GM12878 (cell line): ENCODE data around the gene LGI4. TPM values are rescaled to one million over a fixed set of nuclear protein-coding genes. Genes with fewer than 3 reads are reported as not detected.

Source experiments
- ATAC-seq: fragments of 200-7000 bp; cut with Tn5 transposase; 3 replicates; pipeline ENCODE4 v1.9.1; 2020; ENCODE audit warnings: mild to moderate bottlenecking, moderate library complexity
- BruUV-seq: library from RNA; stranded (reverse); fragments of 400-500 nt; replicated peaks from 2 replicates; lab custom pipeline; 2021; lab: Mats Ljungman, UMichigan
- CTCF ChIA-PET: fragments of 300-600 bp; sonication (Branson Sonifier 250); formaldehyde crosslinking; extraction: SDS; loops from one replicate; lab custom pipeline; 2021; ENCODE audit warnings: inconsistent platforms; lab: Yijun Ruan, JAX
- POLR2A ChIA-PET: fragments of 350-600 bp; formaldehyde crosslinking; extraction: SDS; loops from one replicate; lab custom pipeline; 2021; ENCODE audit warnings: inconsistent platforms; lab: Charles Lee
- RAD21 ChIA-PET: fragments of 300-600 bp; sonication (Branson Sonifier 250); formaldehyde crosslinking; loops from one replicate; lab custom pipeline; 2023; ENCODE audit warnings: antibody characterized with exemption; ENCODE audit not compliant: unreplicated experiment; lab: Charles Lee
- SMC1A ChIA-PET: fragments of 300-600 bp; sonication (Branson Sonifier 250); formaldehyde crosslinking; loops from one replicate; lab custom pipeline; 2023; ENCODE audit not compliant: unreplicated experiment, uncharacterized antibody; lab: Charles Lee
- DNase-seq: peaks from one replicate; pipeline ENCODE4 v3.0.0-alpha.2; 2011; ENCODE audit warnings: low read depth, low spot score
- FAIRE-seq: peaks from 3 replicates; lab custom pipeline; 2011; peaks lifted over from hg19 to GRCh38; lab: Jason Lieb, UNC
- H2AFZ ChIP-seq: 2 replicates; pipeline ENCODE4 v1.6.0; 2011; ENCODE audit warnings: low read depth, low read length, control low read depth; ENCODE audit not compliant: control insufficient read depth
- H3K27ac ChIP-seq: 2 replicates; pipeline ENCODE4 v1.5.1; 2011; ENCODE audit warnings: control low read depth; ENCODE audit not compliant: control insufficient read depth, insufficient read depth
- H3K27me3 ChIP-seq, 2 experiments: replicated peaks in 1 of 2; 2 replicates each; pipeline versions ENCODE4 v1.6.0 to v1.6.1; 2011; ENCODE audit warnings: low read length in 1 of 2; ENCODE audit not compliant: control insufficient read depth in 2 of 2, insufficient read depth in 2 of 2
- H3K36me3 ChIP-seq, 2 experiments: 2 replicates each; pipeline ENCODE4 v1.5.1; 2011; ENCODE audit warnings: low read length in 1 of 2; ENCODE audit not compliant: control insufficient read depth in 2 of 2, insufficient read depth in 2 of 2
- H3K4me1 ChIP-seq: 2 replicates; pipeline ENCODE4 v1.6.1; 2011; ENCODE audit warnings: mild to moderate bottlenecking, low read length, moderate library complexity, mixed read lengths; ENCODE audit not compliant: control insufficient read depth, insufficient read depth
- H3K4me2 ChIP-seq: 2 replicates; pipeline ENCODE4 v1.6.0; 2011; ENCODE audit warnings: control low read depth; ENCODE audit not compliant: control insufficient read depth, insufficient read depth
- H3K4me3 ChIP-seq: fragments of 200-600 bp; sonication (generic); 2 replicates; pipeline ENCODE4 v1.5.1; 2016
- H3K79me2 ChIP-seq: 2 replicates; pipeline ENCODE4 v1.6.0; 2011; ENCODE audit warnings: low read length; ENCODE audit not compliant: control insufficient read depth, insufficient read depth
- H3K9ac ChIP-seq: 2 replicates; pipeline ENCODE4 v1.8.0; 2011; ENCODE audit warnings: low read length, control low read depth, mixed read lengths; ENCODE audit not compliant: control insufficient read depth, insufficient read depth
- H3K9me3 ChIP-seq: replicated peaks from 3 replicates; pipeline ENCODE4 v1.5.1; 2011; ENCODE audit warnings: mild to moderate bottlenecking, low read length; ENCODE audit not compliant: control insufficient read depth, insufficient read depth
- H4K20me1 ChIP-seq: 2 replicates; pipeline ENCODE4 v1.6.0; 2011; ENCODE audit not compliant: control insufficient read depth, insufficient read depth
- BMI1 ChIP-seq: fragments of 450-650 bp; IDR thresholded peaks from 2 replicates; pipeline ENCODE4 v1.6.1; 2016; ENCODE audit warnings: mild to moderate bottlenecking, moderate library complexity, borderline replicate concordance
- CHD2 ChIP-seq: IDR thresholded peaks from 2 replicates; pipeline ENCODE4 v1.6.1; 2011; ENCODE audit warnings: low read depth, low read length, improper control_type of control experiment, borderline replicate concordance
- CREM ChIP-seq: IDR thresholded peaks from 2 replicates; pipeline ENCODE4 v1.6.1; 2014; ENCODE audit warnings: antibody characterized with exemption, low read depth
- DPF2 ChIP-seq: fragments of 450-650 bp; IDR thresholded peaks from 2 replicates; pipeline ENCODE4 v1.6.1; 2017; ENCODE audit warnings: mild to moderate bottlenecking
- FOXM1 ChIP-seq: IDR thresholded peaks from 2 replicates; pipeline ENCODE4 v1.6.1; 2012; ENCODE audit warnings: low read depth, mild to moderate bottlenecking, inconsistent platforms, low read length, moderate library complexity
- IKZF2 ChIP-seq, 2 experiments: fragments of 450-650 bp; IDR thresholded peaks; 2 replicates each; pipeline ENCODE4 v1.6.1; 2017; ENCODE audit warnings: mild to moderate bottlenecking in 2 of 2, moderate library complexity in 2 of 2
- MTA3 ChIP-seq: IDR thresholded peaks from 2 replicates; pipeline ENCODE4 v1.6.1; 2012; ENCODE audit warnings: low read length, inconsistent platforms, borderline replicate concordance
- NFYA ChIP-seq: IDR thresholded peaks from 2 replicates; pipeline ENCODE4 v1.6.1; 2011; ENCODE audit warnings: low read depth, mild to moderate bottlenecking, low read length, improper control_type of control experiment, borderline replicate concordance
- NFYB ChIP-seq: IDR thresholded peaks from 2 replicates; pipeline ENCODE4 v1.6.1; 2011; ENCODE audit warnings: low read depth, mild to moderate bottlenecking, low read length, improper control_type of control experiment, moderate library complexity; ENCODE audit not compliant: insufficient read depth
- RUNX3 ChIP-seq: IDR thresholded peaks from 2 replicates; pipeline ENCODE4 v1.6.1; 2012; ENCODE audit warnings: low read length, inconsistent platforms
- SMAD1 ChIP-seq: fragments of 450-650 bp; IDR thresholded peaks from 2 replicates; pipeline ENCODE4 v1.6.1; 2018; ENCODE audit warnings: mild to moderate bottlenecking, low read depth; ENCODE audit not compliant: partially characterized antibody
- TAF1 ChIP-seq: IDR thresholded peaks from 2 replicates; pipeline ENCODE4 v1.6.1; 2011; ENCODE audit warnings: mild to moderate bottlenecking, low read depth, low read length, borderline replicate concordance
- TCF12 ChIP-seq: IDR thresholded peaks from 2 replicates; pipeline ENCODE4 v1.6.1; 2011; ENCODE audit warnings: low read depth, mild to moderate bottlenecking, low read length
- TCF7 ChIP-seq: IDR thresholded peaks from 2 replicates; pipeline ENCODE4 v1.6.1; 2014; ENCODE audit warnings: antibody characterized with exemption, borderline replicate concordance
- ZZZ3 ChIP-seq: IDR thresholded peaks from 2 replicates; pipeline ENCODE4 v1.6.1; 2011; ENCODE audit warnings: low read depth; ENCODE audit not compliant: control insufficient read depth, insufficient read length
- WGBS: methylation state at CpG from one replicate; pipeline ENCODE4 v1.1.6; 2016; ENCODE audit warnings: low lambda C conversion rate; ENCODE audit not compliant: insufficient replicate concordance, insufficient coverage; ENCODE audit errors: missing lambda C conversion rate; 5-methylcytosine and 5-hydroxymethylcytosine counted together
- in situ Hi-C: fragments of 300-500 bp; cut with MboI; formaldehyde crosslinking; loops from 9 replicates; pipeline ENCODE4 v1.14.3; 2018; ENCODE audit warnings: mixed read lengths
- intact Hi-C: fragments of 100-400 bp; cut with micrococcal nuclease; formaldehyde crosslinking; loops from one replicate; pipeline ENCODE4 v1.14.2; 2022; ENCODE audit not compliant: unreplicated experiment
- polyA plus RNA-seq, 11 experiments: library from polyadenylated mRNA; depleted of rRNA in 4 of 11; unstranded in 6 of 11; stranded (reverse) in 5 of 11; fragments of >200 nt; fragmentation: Nextera tagmentation in 4 of 11; fragmentation: Illumina TruSeq in 1 of 11; extraction: Ambion mirVana in 4 of 11; extraction: Trizol in 1 of 11; gene quantifications; 1 replicate in 1 of 11; 2 replicates in 10 of 11; pipeline versions ENCODE4 v1.2.1 to v1.2.3, GENCODE V29; 2011 to 2016; ENCODE audit warnings: inconsistent platforms in 2 of 11, missing spikeins in 2 of 11, low read depth in 1 of 11
- total RNA-seq, 4 experiments: library from RNA; depleted of rRNA in 3 of 4; stranded (reverse); fragments of >200 nt in 3 of 4; fragmentation: Illumina TruSeq in 1 of 4; extraction: Trizol in 1 of 4; gene quantifications; 2 replicates each; pipeline versions ENCODE4 v1.2.1 to v1.2.3, GENCODE V29; 2013 to 2021
- TF ChIP-seq, protein P1 (sequence below): fragments of 450-650 bp; IDR thresholded peaks from 2 replicates; pipeline ENCODE4 v1.6.1; 2017; ENCODE audit warnings: mild to moderate bottlenecking, moderate library complexity

The LGI4 gene
- total and polyA plus RNA-seq, 10 of the 15 experiments (the other 5 are each of a cell fraction or from before 2014, with no cell fraction given): 0.11 TPM; not detected in 9

GRCh38 chr19:35120898-35121297 lies 14.0 kb downstream of the LGI4 start:
- H3K4me3 ChIP-seq: no peak overlapping the region
- H3K27me3 ChIP-seq: no peaks in the 10 kb centered on the region
- no peaks in the 10 kb centered on the region for H3K9me3 ChIP-seq
- ChIA-PET SMC1A (interaction anchor here (1.2 kb wide), 1 partner anchor 54 kb away, joined by 3 read pairs; no protein-coding TSS in a partner anchor), POLR2A (no interaction called here), RAD21 (no interaction called here), CTCF (interaction anchor here (0.6 to 1.5 kb wide), 2 partner anchors 15 to 56 kb away, joined by 3 to 5 read pairs; no protein-coding TSS in a partner anchor)
- 32% methylated on average over 7 of the region's 7 CpGs for WGBS
- peaks cover 18% of the 10 kb centered on the region for H3K4me1 ChIP-seq
- H4K20me1 ChIP-seq: no peaks in the 10 kb centered on the region
- no peaks in the 10 kb centered on the region for H3K79me2 ChIP-seq
- no peak overlapping the region for H2AFZ ChIP-seq
- BruUV-seq: no TSS peak
- no peak overlapping the region for H3K27ac ChIP-seq
- no peak overlapping the region for H3K4me2 ChIP-seq
- no peak overlapping the region for H3K9ac ChIP-seq
- in situ Hi-C loops: no loop called here
- TF ChIP-seq DPF2: no peak
- TF ChIP-seq, protein P1, sequence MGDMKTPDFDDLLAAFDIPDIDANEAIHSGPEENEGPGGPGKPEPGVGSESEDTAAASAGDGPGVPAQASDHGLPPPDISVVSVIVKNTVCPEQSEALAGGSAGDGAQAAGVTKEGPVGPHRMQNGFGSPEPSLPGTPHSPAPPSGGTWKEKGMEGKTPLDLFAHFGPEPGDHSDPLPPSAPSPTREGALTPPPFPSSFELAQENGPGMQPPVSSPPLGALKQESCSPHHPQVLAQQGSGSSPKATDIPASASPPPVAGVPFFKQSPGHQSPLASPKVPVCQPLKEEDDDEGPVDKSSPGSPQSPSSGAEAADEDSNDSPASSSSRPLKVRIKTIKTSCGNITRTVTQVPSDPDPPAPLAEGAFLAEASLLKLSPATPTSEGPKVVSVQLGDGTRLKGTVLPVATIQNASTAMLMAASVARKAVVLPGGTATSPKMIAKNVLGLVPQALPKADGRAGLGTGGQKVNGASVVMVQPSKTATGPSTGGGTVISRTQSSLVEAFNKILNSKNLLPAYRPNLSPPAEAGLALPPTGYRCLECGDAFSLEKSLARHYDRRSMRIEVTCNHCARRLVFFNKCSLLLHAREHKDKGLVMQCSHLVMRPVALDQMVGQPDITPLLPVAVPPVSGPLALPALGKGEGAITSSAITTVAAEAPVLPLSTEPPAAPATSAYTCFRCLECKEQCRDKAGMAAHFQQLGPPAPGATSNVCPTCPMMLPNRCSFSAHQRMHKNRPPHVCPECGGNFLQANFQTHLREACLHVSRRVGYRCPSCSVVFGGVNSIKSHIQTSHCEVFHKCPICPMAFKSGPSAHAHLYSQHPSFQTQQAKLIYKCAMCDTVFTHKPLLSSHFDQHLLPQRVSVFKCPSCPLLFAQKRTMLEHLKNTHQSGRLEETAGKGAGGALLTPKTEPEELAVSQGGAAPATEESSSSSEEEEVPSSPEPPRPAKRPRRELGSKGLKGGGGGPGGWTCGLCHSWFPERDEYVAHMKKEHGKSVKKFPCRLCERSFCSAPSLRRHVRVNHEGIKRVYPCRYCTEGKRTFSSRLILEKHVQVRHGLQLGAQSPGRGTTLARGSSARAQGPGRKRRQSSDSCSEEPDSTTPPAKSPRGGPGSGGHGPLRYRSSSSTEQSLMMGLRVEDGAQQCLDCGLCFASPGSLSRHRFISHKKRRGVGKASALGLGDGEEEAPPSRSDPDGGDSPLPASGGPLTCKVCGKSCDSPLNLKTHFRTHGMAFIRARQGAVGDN: 0 out of 2 replicates have a peak, but pooled peaks have one; percentile 3
- intact Hi-C loops: no loop called here
- ATAC-seq (no peak), FAIRE-seq (no peak), DNase-seq (no peak)
- H3K36me3 ChIP-seq: no peaks in the 10 kb centered on the region

GRCh38 chr19:35120492-35120891 lies 14.4 kb downstream of the LGI4 start:
- no peak for ATAC-seq
- intact Hi-C loops: no loop called here
- no peak overlapping the region for H3K27ac ChIP-seq
- H3K4me1 ChIP-seq: peaks cover 18% of the 10 kb centered on the region
- in situ Hi-C loops: no loop called here
- H3K9ac ChIP-seq: no peak overlapping the region
- BruUV-seq: no TSS peak
- FAIRE-seq: no peak
- ChIA-PET CTCF (interaction anchor here (0.6 to 6.4 kb wide), 3 partner anchors 15 to 56 kb away, joined by 3 to 75 read pairs (median 34); partner anchors contain the start of genes FXYD7 and LGI4), RAD21 (no interaction called here), POLR2A (no interaction called here), SMC1A (no interaction called here)
- H3K9me3 ChIP-seq: no peaks in the 10 kb centered on the region
- H3K79me2 ChIP-seq: no peaks in the 10 kb centered on the region
- no peak overlapping the region for H3K4me3 ChIP-seq
- no peak overlapping the region for H3K4me2 ChIP-seq
- H3K36me3 ChIP-seq: no peaks in the 10 kb centered on the region
- 15% methylated on average over 7 of the region's 7 CpGs for WGBS
- no peaks in the 10 kb centered on the region for H3K27me3 ChIP-seq
- no peaks in the 10 kb centered on the region for H4K20me1 ChIP-seq
- no peak for DNase-seq
- H2AFZ ChIP-seq: no peak overlapping the region
- TF ChIP-seq NFYA (no peak), TAF1 (no peak), MTA3 (no peak), TCF12 (no peak), RUNX3 (0 out of 2 replicates have a peak, but pooled peaks have one; percentile 7), TCF7 (no peak), CHD2 (no peak), BMI1 (no peak), CREM (no peak), DPF2 (no peak), NFYB (no peak), SMAD1 (no peak), ZZZ3 (no peak), IKZF2 (IDR thresholded peaks at IDR 0.05) (peak; percentile 44 to 51; a peak in 2 of 4 replicates), FOXM1 (no peak)
